SW480 (cell line): Measurements from ENCODE around the gene WNT1.
A peak's percentile ranks its signal among the peaks of the same experiment; 100 is the strongest.

Experiments used
- DNase-seq: peaks from one replicate; pipeline ENCODE4 v3.0.0-alpha.2; 2016; ENCODE audit warnings: low spot score

WNT1 gene

DNA sequence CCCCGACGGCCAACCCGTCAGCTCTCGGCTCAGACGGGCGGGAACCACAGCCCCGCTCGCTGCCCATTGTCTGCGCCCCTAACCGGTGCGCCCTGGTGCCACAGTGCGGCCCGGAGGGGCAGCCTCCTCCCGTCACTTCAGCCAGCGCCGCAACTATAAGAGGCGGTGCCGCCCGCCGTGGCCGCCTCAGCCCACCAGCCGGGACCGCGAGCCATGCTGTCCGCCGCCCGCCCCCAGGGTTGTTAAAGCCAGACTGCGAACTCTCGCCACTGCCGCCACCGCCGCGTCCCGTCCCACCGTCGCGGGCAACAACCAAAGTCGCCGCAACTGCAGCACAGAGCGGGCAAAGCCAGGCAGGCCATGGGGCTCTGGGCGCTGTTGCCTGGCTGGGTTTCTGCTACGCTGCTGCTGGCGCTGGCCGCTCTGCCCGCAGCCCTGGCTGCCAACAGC is at the start of gene WNT1:
TSS of gene WNT1 (plus strand) at position 32 of the 450 bp plus-strand sequence. CDS start at position 361, 329 bp downstream.
- DNase-seq = no peak

GRCh38 chr12:48929551-48929950 is 48.6 kb upstream of the WNT1 start:
- DNase-seq = no peak

- DNase-seq = no peak
Observed at GRCh38 chr12:48930475-48930874, 47.6 kb upstream of the WNT1 start.

DNA sequence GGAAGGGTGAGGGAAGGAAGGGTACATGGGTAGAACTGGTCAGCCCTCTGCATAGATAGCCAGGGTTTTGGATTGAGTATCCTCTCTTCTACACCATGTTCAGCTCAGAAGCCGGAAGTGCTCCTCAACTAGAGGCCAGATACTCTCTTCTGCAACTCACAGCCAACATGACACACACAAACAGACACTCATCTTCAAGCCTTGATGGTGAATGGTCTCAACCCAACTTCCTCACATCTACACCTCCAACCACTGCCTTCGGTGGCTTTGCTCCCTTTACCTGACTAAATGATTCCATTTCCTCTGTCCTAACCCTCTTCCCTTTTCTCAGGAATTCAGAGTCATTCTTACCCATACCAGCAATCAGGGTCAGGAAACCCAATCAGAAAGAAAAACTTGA is 45.2 kb upstream of the WNT1 start:
- no peak for DNase-seq

DNA sequence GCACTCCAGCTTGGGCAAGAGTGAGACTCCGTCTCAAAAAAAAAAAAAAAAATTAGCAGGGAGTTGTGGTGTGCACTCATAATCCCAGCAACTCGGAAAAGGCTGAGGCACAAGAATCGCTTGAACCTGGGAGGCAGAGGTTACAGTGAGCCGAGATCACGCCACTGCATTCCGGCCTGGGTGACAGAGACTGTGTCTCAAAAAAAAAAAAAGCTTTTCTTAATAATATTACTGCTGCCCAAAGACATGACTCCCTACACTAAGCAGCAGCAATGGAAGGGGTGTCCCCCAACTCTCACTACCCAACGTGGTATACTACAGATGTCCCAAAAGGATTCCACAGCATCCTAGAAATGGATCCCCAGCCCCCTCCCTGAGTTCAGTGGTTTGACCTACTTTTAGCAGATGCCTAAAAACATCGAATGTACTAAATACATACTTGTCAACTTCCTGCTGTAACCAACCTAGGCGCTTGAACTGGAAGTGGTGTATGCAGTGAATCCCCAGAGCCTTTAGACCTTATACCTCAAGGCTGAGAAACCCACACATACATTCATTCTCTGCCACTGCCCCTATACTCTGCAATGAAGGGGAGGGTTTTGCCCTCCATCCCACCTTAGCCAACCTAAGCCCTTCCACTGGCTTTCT is 44.3 kb upstream of the WNT1 start:
- DNase-seq = no peak

GRCh38 chr12:48934312-48934706 is 43.8 kb upstream of the WNT1 start:
- DNase-seq = peak; percentile 35

- DNase-seq = peak; percentile 41
Observed at GRCh38 chr12:48936379-48936979, 41.6 kb upstream of the WNT1 start.

GRCh38 chr12:48937170-48937569 is 41.0 kb upstream of the WNT1 start:
- no peak for DNase-seq

- no peak for DNase-seq
Observed at GRCh38 chr12:48938805-48939204, 39.3 kb upstream of the WNT1 start.

DNA sequence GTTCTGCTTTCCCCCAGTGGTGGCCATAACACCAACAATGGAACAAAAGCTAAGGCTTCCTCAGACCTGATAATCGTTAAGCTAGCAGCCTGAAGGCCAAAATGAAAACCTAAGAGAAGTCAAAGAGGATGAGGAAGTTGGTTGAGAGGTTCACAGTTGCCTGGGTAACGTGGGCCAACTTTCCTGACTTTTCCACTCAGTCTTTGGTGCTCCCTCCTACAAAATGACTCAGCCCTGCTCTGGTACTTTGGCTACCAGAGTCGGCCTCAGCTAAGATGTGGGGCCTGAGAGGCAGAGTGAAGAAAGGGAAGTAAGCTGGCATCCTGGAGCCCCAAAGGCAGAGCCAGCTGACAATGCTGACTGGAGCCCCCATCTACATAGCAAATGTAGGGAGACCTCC is 37.9 kb upstream of the WNT1 start:
- no peak for DNase-seq

DNA sequence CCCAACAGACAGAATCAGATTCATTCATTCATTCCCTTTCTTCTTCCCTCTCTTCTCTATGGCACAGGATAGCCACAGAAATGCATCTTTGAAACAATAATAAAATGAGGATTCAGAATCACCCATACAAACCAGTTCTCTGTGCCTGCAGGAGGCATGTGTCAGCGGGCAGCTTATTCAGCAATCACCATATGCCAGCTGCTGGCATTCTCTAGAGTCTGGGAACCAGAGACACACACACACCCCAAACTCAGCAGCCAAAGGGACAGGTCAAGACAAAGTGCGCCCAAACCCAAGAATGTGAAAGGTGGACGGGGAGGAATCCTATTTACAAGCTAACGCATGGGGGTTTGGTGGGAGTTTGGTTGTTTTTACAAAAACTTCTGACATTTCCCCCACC is 34.9 kb upstream of the WNT1 start:
- DNase-seq = no peak

DNA sequence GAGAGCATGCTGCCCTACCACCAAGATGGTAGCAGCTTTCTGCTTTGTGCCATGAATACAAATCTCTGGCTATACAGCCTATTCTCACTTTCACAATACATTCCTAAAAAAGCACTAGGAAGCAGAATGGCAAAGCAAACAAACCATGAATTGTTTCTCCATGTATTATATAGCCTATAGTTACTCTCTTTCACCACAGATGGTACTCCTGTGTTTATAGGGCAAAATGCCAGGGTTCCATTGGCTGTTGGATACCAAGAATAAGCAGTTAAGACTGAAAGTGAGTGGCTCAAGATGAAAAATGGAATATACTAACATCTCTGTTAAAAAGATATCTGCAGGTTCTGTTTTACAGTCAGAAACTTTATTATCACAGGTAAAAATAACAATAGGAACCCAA is 31.9 kb upstream of the WNT1 start:
- no peak for DNase-seq

- DNase-seq = no peak
Observed at GRCh38 chr12:48946943-48947342, 31.2 kb upstream of the WNT1 start.

GRCh38 chr12:48947727-48948126 is 30.4 kb upstream of the WNT1 start:
- DNase-seq = no peak

DNA sequence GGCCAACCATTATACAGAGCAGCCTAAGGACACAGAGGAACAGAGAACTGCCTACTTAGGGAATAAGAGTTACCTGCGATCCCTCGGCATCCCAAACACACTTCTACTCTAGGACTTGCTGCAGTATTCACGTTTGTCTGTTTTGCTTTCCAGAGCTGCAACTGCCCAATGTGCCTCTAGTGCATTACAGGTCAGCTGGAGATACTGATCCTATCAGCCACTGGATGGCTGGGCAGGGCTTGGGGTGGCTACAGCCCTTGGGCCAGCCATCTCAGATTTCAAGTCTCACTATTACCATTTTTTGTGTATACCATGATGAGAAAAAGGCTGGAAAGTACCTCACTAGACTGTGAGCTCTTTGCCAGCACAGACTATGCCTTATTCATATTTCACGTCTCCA is 25.4 kb upstream of the WNT1 start:
- DNase-seq = no peak

DNA sequence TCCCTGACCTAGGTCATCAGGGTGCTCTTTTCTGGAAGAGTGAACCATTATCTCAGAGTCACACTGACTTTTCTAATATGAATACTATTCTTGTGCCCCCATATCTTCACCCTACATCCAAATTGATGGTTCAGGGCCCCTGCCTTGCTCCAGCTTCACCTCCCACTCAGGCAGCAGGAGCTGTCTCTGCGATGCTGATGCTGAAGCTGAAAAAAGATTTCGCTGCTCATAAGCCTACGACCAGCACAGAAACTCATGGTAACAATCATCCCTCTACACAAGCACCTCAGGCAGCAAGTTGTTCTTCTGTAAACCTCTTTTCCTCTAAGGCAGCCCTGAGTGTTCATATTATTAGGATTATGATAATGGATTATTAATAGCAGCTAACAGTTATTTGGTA is 24.1 kb upstream of the WNT1 start:
- DNase-seq = no peak

DNA sequence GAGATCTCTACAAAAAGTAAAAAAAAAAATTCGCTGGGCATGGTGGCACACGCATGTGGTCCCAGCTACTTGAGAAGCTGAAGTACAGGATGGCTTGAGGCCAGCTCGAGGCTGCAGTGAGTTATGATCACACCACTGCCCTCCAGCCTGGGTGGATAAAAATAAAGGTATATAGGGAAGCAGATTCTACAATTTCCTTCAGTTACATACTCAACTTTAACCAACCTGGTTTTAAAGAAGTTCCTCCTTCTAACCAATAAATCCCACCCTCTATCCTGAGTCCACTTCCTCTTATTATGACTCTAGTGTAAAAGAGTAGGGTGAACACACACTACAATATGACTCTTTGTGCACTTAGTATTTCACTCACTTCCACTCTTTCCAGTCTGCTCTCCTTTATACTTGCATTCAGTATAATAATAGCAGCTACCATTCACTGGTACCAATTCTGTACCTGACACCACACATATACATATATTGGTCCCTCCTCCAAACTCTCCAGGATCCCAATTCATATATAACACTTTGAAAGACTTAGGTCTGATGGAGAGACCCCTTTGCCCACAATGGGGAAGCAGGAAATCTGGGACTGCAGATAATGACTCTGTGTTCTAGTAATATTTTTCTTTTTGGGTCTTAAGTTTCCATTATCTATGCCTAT is 23.2 kb upstream of the WNT1 start:
- DNase-seq = no peak

- DNase-seq = peak; percentile 85
Observed at GRCh38 chr12:48956279-48957140, 21.6 kb upstream of the WNT1 start.

- peak; percentile 91 for DNase-seq
Observed at GRCh38 chr12:48957141-48958048, 20.7 kb upstream of the WNT1 start, which contains the start of gene ARF3. TSS of gene ARF3 (minus strand) at chr12:48957487. CDS start at chr12:48941095, 16,392 bp downstream.

GRCh38 chr12:48958049-48958388 is 20.1 kb upstream of the WNT1 start:
- no peak for DNase-seq

DNA sequence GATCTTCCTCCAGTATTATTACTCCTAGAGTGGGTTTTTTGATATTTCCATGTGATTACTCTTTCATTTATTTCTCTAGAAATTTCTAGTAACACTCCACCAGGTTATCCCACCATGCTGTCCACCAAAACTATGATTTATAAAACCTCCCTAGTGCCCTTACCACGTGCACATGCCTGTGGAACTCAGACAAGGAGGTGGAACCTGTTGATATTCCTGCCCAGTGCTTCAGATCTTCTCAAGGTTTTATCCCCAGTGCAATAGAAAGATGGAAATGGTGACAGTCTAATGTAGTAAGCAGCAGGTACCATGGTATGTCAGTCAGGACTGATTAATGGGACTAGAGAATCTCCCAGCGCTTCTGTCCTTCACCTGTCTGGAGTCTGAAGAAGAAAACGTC is 17.3 kb upstream of the WNT1 start:
- DNase-seq = no peak
